ENCODE measurements around the gene MMP8. TPM values are rescaled to one million over a fixed set of nuclear protein-coding genes. Genes with fewer than 3 reads are reported as not detected.

The MMP8 gene
- not detected in 2 replicates for total RNA-seq

DNA sequence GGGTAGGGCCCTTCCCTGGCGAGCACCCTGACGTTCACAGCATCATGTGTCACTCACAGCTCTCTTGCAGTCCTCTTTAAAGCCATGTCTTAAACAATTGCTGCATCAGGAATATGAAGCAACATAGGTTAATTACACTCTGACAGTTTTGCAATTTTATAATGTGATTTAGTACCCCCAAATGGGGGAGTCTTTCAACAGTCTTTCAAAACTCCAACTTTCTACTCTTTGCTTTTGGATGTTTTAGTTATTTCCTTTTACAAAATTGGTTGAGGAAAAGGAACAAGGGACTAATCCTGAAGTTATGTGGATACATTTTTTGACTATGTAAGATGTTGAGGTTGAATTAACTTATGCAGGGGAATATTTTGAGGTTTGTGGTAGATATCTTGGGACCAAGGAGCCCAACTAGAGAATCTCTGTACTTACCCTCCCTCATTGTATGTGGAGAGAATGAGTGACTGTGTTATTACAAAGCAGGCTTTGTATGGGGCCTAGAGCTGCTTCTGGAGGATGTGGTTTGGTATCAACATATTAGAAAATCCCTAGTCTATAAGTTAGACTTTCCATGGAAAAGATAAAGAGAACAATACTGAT, at the start of gene MMP8:
Gene MMP8 (minus strand): TSS at position 51 of the 597 bp plus-strand sequence. CDS start 99 bp downstream, outside the sequence.

DNA sequence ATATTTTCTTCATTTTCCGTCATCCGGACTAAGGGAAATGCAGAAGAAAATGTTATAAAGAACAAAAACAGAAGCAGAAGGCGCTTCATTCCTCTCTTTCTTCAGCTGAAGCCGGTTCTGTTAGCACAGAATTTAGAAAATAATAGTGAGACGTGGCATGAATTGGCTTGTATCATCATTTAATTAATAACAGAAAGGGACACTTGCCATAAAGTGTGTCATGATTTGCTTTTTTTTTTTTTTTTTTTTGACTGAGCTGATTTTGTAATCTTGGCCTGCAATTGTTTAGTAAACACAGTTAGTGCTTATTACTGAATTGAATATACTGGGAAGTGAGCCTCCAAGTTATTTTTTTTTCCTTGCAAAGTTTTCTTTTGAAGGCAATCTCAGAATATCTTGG, 19.1 kb downstream of the MMP8 start, which contains the start of gene MMP27:
Gene MMP27 (minus strand): TSS at position 144 of the 400 bp plus-strand sequence. CDS start 55 bp downstream, at position 89.

Other genes with a start within 250 kb of the MMP8 start
- not detected in 2 replicates for gene MMP7, start 194.2 kb downstream of the MMP8 start, total RNA-seq
- not detected in 2 replicates for gene MMP20, start 99.6 kb downstream of the MMP8 start, total RNA-seq
- not detected in 2 replicates for gene MMP27, start 19.2 kb downstream of the MMP8 start, total RNA-seq
- gene MMP10, start 55.7 kb upstream of the MMP8 start, total RNA-seq, result 0.39 and 2.6 TPM in 2 replicates
- gene MMP1, start 73.2 kb upstream of the MMP8 start, total RNA-seq, result 0.39 and 0.43 TPM in 2 replicates
- gene MMP3, start 118.7 kb upstream of the MMP8 start, total RNA-seq, result under 0.01 and 3.6 TPM in 2 replicates
- gene MMP12, start 150.0 kb upstream of the MMP8 start, total RNA-seq, result 0.22 TPM in 1 of 2 replicates, not detected in the other
- not detected in 2 replicates for gene MMP13, start 230.8 kb upstream of the MMP8 start, total RNA-seq